Measurements from ENCODE around the gene NAV3.

Gene NAV3

GRCh38 chr12:78143717-78144116, 313.0 kb downstream of the NAV3 start:
- no peak for DNase-seq

GRCh38 chr12:78145398-78145797, 314.7 kb downstream of the NAV3 start:
- no peak for DNase-seq

GRCh38 chr12:78146365-78146772, 315.7 kb downstream of the NAV3 start:
- DNase-seq, result no peak

GRCh38 chr12:78149459-78149858, 318.8 kb downstream of the NAV3 start:
- DNase-seq, result no peak

GRCh38 chr12:78155546-78155945, 324.9 kb downstream of the NAV3 start:
- no peak for DNase-seq

- no peak for DNase-seq
Observed at GRCh38 chr12:78156751-78157150, 326.1 kb downstream of the NAV3 start.

GRCh38 chr12:78157199-78157598, 326.5 kb downstream of the NAV3 start:
- no peak for DNase-seq

GRCh38 chr12:78164154-78164553, 333.5 kb downstream of the NAV3 start:
- no peak for DNase-seq

GRCh38 chr12:78167510-78167909, 336.8 kb downstream of the NAV3 start:
- DNase-seq, result no peak

- DNase-seq, result no peak
Observed at GRCh38 chr12:78171061-78171460, 340.4 kb downstream of the NAV3 start.

- DNase-seq, result no peak
Observed at GRCh38 chr12:78176643-78177042, 345.9 kb downstream of the NAV3 start.

GRCh38 chr12:78177298-78177697, 346.6 kb downstream of the NAV3 start:
- DNase-seq, result no peak

- no peak for DNase-seq
Observed at GRCh38 chr12:78179346-78179745, 348.7 kb downstream of the NAV3 start.

GRCh38 chr12:78181544-78182162, 351.0 kb downstream of the NAV3 start:
- no peak for DNase-seq

GRCh38 chr12:78183824-78184223, 353.1 kb downstream of the NAV3 start:
- no peak for DNase-seq

GRCh38 chr12:78185109-78185508, 354.4 kb downstream of the NAV3 start:
- no peak for DNase-seq

- no peak for DNase-seq
Observed at GRCh38 chr12:78185651-78186050, 355.0 kb downstream of the NAV3 start.

- no peak for DNase-seq
Observed at GRCh38 chr12:78186670-78187069, 356.0 kb downstream of the NAV3 start.

GRCh38 chr12:78187741-78188140, 357.0 kb downstream of the NAV3 start:
- no peak for DNase-seq

- no peak for DNase-seq
Observed at GRCh38 chr12:78189656-78190055, 359.0 kb downstream of the NAV3 start.

GRCh38 chr12:78191611-78192010, 360.9 kb downstream of the NAV3 start:
- DNase-seq, result no peak

GRCh38 chr12:78192979-78193378, 362.3 kb downstream of the NAV3 start:
- no peak for DNase-seq

- no peak for DNase-seq
Observed at GRCh38 chr12:78194448-78194847, 363.8 kb downstream of the NAV3 start.

GRCh38 chr12:78198896-78199295, 368.2 kb downstream of the NAV3 start:
- DNase-seq, result no peak

- no peak for DNase-seq
Observed at GRCh38 chr12:78199926-78200325, 369.2 kb downstream of the NAV3 start.

- no peak for DNase-seq
Observed at GRCh38 chr12:78204926-78205325, 374.2 kb downstream of the NAV3 start.

Measured in NK-92 treated with Interleukin-12 subunit alpha and Interleukin-12 subunit beta, amount 100 ng/mL, for 24 hours (cell line).